Omental fat pad (tissue), 4 donors: ENCODE results near the gene S100A1. TPM values are rescaled to one million over a fixed set of nuclear protein-coding genes. Genes with fewer than 3 reads are reported as not detected.

Source experiments
- ATAC-seq: fragments of 150-250 bp; one replicate; pipeline ENCODE4 v1.9.1; 2016; ENCODE audit warnings: mild to moderate bottlenecking, moderate library complexity; ENCODE audit not compliant: low FRiP score
- DNase-seq: peaks from one replicate; pipeline ENCODE4 v3.0.0-alpha.2; 2019; ENCODE audit warnings: low spot score
- total RNA-seq, 4 donors: library from RNA; depleted of rRNA; stranded (reverse); fragments of >200 nt; gene quantifications; one replicate each; pipeline ENCODE4 v1.1.0, GENCODE V29; 2016
- TF ChIP-seq, protein P1 (sequence below), 3 donors: fragments of 450-650 bp; IDR thresholded peaks; one replicate each; pipeline ENCODE4 v1.5.1; 2016 to 2017; ENCODE audit warnings: antibody characterized with exemption in 3 of 3, mild to moderate bottlenecking in 3 of 3, moderate library complexity in 2 of 3

S100A1 gene
- total RNA-seq, 4 donors from 2014 or later = 6.0 to 36.5 (median 23.7) TPM

DNA sequence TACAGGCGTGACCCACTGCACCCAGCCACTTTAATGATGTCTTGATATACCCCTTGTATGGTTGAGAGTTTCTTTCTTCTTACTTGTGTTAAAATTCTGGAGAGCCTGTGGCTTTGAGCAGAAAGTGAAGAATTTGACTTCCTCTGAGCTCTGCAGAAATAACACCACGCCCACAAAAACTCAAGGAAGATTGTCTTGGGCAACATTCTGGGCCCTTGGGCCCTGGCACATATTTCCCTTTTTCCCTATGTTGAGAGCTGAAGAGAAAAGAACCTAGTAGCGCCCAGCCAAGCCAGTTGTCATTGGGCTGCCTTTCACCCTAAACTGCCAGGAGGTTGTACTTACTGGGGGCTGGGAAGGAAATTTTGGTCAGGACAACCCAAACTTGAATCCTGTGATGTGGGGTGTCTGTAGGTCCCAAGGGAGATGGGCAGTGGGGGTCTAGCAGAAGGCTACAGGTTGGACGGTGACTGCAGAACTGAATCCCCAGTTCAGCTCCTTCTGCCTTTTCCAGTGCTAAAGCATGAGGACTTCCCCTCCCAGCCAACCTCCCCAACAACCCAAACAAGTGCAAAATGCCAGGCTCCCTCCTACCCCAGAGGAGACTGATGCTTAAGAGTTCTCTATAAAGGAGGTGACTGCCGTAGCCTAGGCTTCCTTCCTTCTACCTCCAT lies 18.6 kb downstream of the S100A1 start:
- DNase-seq (no peak), ATAC-seq (no peak)
- TF ChIP-seq, protein P1, sequence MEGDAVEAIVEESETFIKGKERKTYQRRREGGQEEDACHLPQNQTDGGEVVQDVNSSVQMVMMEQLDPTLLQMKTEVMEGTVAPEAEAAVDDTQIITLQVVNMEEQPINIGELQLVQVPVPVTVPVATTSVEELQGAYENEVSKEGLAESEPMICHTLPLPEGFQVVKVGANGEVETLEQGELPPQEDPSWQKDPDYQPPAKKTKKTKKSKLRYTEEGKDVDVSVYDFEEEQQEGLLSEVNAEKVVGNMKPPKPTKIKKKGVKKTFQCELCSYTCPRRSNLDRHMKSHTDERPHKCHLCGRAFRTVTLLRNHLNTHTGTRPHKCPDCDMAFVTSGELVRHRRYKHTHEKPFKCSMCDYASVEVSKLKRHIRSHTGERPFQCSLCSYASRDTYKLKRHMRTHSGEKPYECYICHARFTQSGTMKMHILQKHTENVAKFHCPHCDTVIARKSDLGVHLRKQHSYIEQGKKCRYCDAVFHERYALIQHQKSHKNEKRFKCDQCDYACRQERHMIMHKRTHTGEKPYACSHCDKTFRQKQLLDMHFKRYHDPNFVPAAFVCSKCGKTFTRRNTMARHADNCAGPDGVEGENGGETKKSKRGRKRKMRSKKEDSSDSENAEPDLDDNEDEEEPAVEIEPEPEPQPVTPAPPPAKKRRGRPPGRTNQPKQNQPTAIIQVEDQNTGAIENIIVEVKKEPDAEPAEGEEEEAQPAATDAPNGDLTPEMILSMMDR (IDR thresholded peaks at IDR 0.05) = no peak

DNA sequence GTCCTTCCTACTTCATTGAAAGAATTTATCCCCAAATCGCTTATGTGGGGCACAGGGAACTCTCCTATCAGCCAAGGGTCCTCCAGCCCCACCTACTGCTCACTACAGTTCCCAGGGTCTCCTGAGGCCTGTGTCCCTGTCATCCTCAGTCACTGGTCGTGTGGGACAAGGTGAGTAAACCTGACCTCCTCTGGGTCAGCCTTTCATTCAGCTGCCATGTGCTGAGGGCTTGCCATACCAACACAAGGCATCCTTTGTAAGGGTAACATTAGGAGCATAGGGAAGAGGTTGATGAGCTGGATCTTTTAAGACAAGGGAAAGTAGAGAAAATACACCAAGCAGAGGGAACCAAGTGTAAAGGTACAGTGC lies 19.1 kb downstream of the S100A1 start:
- TF ChIP-seq, protein P1 (IDR thresholded peaks at IDR 0.05) = no peak
- no peak for ATAC-seq
- no peak for DNase-seq

DNA sequence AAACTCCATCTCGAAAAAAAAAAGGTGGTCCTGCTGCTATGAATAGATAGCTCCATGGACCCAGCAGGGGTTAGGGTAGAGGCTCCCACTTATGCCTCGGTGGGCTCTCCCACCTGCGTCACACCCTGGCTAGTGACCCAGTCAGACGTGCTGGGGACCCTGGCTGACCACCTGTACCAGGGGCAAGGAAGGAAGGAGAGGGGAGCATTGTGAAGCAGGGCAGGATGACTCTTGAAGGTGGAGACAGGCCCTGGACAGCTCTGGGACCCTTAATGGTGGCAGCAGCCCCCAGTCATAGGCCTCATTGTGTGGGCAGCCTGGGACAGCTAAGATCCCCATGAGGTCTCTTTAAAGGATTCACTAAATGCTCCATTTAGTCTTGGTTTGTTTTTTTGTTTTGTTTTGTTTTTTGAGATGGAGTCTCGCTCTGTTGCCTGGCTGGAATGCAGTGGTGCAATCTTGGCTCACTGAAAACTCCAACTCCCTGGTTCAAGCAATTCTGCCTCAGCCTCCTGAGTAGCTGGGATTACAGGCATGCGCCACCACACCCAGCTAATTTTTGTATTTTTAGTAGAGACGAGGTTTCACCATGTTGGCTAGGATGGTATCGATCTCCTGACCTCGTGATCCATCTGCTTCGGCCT lies 19.9 kb downstream of the S100A1 start:
- TF ChIP-seq, protein P1 (IDR thresholded peaks at IDR 0.05) = no peak
- DNase-seq (no peak), ATAC-seq (no peak)

DNA sequence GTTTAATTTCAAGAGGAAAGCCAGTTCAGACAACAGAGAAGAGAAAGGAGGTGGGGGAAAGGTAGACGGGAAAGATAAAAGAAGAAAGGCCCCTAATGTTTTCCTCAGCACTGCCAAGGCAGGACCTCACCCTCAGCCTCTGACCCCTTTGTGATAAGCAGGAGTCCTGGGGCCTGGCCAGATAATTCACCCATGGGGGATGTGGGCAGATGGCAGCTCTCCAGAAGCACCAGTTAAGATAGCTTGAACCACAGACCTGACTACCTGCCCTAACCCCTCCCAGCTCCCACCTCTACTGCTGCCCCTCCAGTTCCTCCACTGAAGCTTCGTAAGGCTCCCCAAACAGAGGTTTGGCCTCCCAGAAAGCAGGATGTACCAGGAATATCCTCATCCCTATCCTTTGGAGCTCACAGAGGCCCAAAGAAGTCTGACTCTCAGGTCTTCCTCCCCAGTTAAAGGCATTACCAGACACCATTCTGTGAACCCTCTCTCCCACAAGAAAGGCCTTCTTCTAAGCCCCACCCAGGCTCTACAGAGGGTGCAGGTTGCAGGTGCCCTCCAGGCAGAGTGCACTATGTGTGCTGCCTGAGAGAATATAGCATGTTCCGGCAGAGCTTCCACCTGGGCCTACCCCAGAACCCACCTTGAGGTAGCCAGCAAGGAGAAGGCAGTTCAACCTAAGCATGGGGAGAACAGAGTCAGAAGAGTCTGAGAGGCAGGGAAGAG lies 21.1 kb downstream of the S100A1 start:
- ATAC-seq (no peak), DNase-seq (no peak)
- TF ChIP-seq, protein P1 (IDR thresholded peaks at IDR 0.05) = no peak

DNA sequence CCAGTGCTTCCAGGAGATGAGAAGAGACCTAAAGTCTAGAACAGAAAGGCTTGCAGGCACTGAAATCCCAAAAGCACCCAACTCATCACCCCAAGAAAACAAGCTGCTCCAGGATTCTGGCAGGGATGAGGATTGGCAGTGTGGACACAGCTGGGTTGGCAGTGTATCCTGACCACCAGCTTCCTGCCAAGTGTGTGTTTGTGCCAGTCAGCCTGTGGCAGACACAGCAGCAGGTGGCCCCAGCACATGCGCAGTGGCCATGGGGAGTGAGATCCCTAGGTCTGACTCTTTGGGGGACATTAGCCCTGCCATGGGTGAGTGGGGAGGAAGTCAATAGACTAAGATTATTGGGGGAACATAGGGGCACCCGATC lies 21.6 kb downstream of the S100A1 start:
- no peak for ATAC-seq
- TF ChIP-seq, protein P1 (IDR thresholded peaks at IDR 0.05) = no peak
- DNase-seq = no peak

DNA sequence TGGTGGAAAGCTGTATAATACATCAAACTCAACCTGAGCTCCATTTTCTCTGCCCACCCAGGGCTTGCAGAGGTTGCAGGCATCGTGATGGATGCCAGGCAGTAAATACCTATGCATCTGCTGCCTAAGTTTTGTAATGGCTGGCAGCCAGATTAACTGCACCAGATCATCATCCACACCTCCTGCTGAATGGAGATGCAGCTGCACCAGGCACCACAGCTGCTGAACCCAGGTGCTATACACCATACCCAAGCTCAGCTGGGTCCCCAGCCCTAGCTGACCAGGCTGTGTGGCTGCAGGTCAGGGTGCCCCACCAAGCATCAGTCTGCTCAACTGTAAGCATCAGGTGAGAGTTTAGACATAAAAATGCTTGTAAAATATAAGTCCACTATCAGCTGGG lies 23.5 kb downstream of the S100A1 start:
- TF ChIP-seq, protein P1 (IDR thresholded peaks at IDR 0.05) = no peak
- ATAC-seq (no peak), DNase-seq (no peak)
